Fibroblast of lung (primary cell): ENCODE results near the gene NAGPA.

Experiments used
- CTCF ChIP-seq, 2 donors: IDR thresholded peaks in 1 of 2; conservative IDR thresholded peaks in 1 of 2; 1 replicate in 1 of 2; 2 replicates in 1 of 2; pipeline ENCODE4 v1.5.1; 2011 to 2012; ENCODE audit warnings: low read length in 2 of 2, control low read depth in 1 of 2, inconsistent platforms in 1 of 2, low read depth in 1 of 2, mild to moderate bottlenecking in 1 of 2
- EZH2 ChIP-seq: IDR thresholded peaks from 2 replicates; pipeline ENCODE4 v1.5.1; 2012; ENCODE audit warnings: low read length, control low read depth, mild to moderate bottlenecking; ENCODE audit errors: missing control alignments

GRCh38 chr16:5030251-5030870 lies 3.4 kb downstream of the NAGPA start:
- TF ChIP-seq CTCF (conservative IDR thresholded peaks at IDR 0.05 in 1 of 2, IDR thresholded peaks at IDR 0.05 in 1 of 2; ENCODE audit: low read depth in 1 of 2, low read length in 2 of 2) (no peak), EZH2 (no peak)
